ENCODE results near the gene ACKR3.

ACKR3 gene

GRCh38 chr2:236569573-236569973 is at the start of gene ACKR3:
TSS of gene ACKR3 (plus strand) at chr2:236569825. CDS start at chr2:236580466, 10,641 bp downstream.
- DNase-seq: peak in 1 of 2 experiments; percentile 20

GRCh38 chr2:236521556-236521955 is 48.1 kb upstream of the ACKR3 start:
- DNase-seq: no peak

DNA sequence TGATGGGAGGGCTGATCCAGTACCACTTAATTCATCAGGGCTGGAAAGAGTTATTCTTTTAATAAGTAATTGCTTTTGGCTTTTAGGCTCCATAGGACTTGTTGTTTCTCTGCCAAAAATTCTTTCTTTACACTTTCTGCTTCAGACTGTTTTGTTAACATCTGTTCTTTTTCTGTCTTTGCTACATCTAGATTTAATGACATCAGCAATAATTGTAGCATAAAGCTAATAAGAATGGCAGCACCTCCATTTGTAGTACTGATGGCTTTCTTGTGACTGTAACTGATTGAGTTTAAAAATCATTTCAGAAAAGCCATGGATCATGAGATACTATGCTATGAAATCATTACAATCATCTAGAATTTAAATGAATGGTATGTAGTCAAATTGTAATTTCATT is 46.4 kb upstream of the ACKR3 start:
- DNase-seq: no peak

DNA sequence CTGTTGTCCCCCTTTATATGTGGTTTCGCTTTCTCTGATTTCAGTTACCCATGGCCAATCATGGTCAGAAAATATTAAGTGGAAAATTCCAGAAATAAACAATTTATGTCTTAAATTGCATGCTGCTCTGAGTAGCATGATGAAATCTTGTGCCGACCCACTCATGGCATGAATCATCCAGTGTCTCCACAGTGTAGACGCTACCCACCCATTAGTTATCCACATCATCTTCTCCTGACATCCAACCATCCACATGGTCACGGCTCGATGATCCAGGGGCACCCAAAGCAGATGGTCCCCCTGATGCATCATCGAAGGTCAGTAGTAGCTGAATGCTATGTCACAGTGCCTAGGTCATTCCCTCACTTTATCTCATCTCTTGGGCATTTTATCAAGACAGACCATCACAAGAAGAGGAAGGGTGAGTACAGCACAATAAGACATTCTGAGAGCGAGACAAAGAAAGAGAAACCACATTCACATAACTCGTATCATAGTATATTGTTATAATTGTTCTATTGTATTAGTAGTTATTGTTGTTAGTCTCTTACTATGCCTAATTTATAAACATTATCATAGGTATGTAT is 44.1 kb upstream of the ACKR3 start:
- DNase-seq: no peak

GRCh38 chr2:236526455-236527158 is 43.0 kb upstream of the ACKR3 start:
- DNase-seq: no peak

DNA sequence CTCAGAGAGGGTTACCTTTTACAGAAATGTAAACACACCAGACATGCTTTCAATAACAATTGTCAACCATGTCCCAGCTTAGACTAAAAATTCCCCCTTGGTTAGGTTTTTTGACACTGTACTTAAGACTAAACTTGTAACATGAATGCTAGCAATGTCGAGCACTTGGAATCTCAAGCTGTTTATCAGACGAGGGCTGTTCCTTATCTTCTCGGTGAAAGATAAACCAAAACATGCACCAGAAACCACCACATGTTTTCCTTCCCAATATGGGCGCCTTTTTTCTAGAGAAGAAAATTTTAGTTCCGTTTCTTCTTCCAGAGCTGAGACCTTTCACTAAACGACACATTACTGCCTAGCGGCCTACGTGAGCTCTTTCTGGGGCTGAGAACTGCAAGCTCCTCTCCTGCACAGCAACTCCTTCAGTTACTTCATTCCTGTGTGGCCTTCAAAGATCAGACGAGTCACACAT is 42.4 kb upstream of the ACKR3 start:
- DNase-seq: no peak

DNA sequence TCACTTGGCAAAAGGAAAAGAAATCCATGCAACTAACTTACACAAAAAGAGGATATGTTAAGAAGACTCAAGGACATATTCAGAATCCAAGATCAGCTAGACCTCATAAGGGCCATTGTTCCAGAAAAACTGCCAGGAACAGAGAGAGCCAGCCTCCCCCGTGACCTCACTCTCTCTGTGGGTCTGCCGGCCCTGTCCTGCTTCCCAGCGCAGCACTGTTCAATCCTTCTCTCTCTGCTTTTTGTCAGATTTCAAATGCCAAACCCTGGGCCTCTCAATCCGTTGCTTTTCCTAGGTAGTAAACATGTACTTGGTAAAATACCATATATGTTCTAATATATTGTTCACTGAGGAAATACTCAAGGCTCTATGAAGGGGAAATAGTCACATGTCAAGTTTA is 40.0 kb upstream of the ACKR3 start:
- no peak for DNase-seq

DNA sequence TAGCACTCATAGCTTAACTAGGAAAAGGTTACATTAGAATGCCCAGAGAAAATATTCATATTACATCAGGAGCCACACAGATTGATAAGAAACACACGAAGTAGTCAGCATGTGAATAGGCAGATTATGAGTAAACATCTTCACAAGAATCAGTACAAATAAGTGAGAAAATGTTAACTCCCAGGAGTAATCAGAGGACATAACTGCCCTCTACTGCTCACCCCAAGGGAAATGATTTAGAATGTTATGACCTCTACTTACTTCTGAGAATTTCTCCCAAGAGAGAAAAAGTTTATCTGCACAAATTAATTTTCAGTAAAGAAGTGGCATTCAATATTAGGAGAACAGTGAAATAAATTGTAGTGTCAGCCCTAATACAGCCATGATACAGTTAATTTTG is 39.1 kb upstream of the ACKR3 start:
- no peak for DNase-seq

GRCh38 chr2:236531195-236531594 is 38.4 kb upstream of the ACKR3 start:
- DNase-seq: no peak

- DNase-seq: no peak
Observed at GRCh38 chr2:236531996-236532395, 37.6 kb upstream of the ACKR3 start.

GRCh38 chr2:236533343-236533742 is 36.3 kb upstream of the ACKR3 start:
- DNase-seq: no peak

DNA sequence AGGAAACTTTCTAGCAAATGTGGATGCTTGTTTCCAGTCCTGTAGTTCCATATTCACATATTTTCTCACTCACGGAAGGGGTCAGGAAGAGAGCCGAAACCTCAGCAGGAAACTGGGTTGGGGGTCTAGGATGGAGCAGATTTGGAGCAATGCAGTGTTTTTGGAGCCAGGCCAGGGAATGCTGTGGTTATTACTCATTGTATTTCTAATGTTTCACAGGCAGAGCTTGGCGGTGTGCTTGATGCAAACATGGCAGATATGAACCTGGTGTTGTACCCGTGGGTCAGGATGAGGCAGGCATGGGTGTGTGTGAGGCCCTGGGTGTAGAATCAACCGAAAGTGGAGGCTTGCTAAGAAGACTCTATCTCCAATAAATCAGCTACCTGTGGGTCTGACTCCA is 34.6 kb upstream of the ACKR3 start:
- no peak for DNase-seq

DNA sequence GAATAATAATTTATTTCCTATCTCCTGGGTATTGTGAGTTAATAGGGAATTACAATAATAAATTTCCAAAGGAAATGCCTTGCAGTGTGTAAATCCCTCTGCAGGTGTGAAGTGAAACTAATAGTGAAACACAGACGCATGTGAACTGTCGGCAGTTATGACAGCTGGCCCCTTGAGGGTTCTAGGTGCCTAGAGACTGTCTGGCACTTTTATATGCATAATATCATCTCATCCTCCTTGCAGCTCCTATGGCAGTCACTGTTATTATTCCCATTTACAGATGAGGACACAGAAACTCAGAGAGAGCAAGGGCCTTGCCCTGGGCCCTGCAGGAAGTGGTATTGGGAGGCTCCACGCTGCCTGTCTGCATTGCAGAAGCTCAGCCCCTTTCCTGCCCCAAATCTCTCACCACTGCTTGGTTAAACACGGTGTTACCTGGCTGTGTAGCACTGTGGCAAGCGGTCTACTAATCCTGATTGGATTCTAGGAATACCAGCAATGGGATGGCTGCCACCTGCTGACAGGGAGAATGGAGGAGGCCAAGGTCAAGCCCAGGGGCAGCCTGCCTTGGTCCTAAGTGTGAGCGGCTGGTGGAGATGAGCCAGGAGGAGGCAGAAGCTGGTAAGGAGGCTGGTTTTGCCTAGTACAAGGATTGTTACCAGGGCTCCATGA is 32.8 kb upstream of the ACKR3 start:
- no peak for DNase-seq

- no peak for DNase-seq
Observed at GRCh38 chr2:236538242-236538641, 31.4 kb upstream of the ACKR3 start.

GRCh38 chr2:236541008-236541562 is 28.5 kb upstream of the ACKR3 start:
- no peak for DNase-seq

DNA sequence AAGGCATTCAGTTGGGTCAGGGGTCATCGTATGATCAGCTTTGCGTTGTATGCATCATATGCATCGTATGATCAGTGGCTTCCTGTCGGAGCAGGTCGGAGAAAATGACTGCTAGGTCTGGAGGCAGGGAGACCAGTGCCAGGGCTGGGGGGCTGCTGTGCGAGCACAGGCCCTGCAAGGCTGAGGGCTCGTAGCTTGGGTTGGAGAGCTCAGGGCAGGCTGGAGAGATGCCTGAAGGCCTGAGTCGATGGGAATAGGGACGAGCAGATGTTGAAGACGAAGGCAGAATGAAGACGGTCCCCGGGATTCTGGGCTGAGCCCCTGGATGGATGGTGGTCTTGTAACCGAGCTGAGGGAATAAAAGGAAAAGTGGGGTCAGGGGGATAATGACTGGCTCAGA is 25.3 kb upstream of the ACKR3 start:
- no peak for DNase-seq

GRCh38 chr2:236545248-236545658 is 24.4 kb upstream of the ACKR3 start:
- no peak for DNase-seq

DNA sequence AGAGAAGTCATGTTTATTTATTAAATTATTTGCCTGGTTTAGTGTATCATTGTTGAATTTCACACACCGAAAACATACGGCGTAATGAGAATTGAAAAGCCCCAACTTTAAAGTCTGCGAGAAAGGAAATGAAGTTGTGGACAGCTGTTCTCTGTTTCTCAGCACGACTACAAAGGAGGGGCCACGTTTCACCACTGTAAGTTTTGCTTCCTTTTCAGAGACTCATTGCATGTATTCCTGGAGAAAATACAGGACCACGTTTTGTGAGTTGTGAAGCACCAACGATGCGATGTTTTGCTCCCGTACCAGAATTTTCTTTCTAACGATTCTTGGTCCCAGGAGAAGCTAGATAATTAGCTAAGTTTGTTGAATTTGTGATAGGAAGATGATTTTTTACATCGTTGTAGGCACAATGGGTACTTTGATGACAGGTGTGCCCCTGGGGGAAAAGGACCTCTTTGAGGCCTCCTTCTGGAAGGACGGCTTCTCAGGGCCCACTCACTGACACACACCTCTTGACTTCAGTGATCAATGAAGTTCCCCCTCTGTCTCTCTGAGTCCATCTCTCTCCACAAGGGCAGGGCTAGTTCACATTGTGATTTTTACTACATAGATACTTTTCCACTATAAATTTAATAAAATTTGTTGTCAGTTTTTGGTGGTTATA is 23.7 kb upstream of the ACKR3 start:
- no peak for DNase-seq

- no peak for DNase-seq
Observed at GRCh38 chr2:236546561-236547002, 23.0 kb upstream of the ACKR3 start.

DNA sequence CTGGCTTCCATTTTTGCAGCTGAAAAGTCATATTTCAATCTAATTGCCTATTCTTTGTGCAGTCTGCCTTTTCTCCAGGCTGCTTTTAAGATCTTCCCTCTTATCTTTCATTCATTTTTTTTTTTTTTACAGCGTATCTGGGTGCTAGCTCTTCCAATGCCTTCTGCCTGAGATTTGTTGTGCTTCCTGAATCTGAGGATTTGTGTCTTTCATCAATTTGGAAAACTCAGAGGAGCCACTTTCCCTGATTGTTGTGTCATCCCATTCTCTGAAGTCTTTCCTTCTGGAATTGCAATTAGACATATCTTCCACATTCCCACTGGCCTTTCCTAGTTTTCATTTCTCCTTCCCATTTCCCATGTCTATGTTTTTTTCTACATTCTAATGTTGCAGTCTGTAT is 21.9 kb upstream of the ACKR3 start:
- DNase-seq: no peak

DNA sequence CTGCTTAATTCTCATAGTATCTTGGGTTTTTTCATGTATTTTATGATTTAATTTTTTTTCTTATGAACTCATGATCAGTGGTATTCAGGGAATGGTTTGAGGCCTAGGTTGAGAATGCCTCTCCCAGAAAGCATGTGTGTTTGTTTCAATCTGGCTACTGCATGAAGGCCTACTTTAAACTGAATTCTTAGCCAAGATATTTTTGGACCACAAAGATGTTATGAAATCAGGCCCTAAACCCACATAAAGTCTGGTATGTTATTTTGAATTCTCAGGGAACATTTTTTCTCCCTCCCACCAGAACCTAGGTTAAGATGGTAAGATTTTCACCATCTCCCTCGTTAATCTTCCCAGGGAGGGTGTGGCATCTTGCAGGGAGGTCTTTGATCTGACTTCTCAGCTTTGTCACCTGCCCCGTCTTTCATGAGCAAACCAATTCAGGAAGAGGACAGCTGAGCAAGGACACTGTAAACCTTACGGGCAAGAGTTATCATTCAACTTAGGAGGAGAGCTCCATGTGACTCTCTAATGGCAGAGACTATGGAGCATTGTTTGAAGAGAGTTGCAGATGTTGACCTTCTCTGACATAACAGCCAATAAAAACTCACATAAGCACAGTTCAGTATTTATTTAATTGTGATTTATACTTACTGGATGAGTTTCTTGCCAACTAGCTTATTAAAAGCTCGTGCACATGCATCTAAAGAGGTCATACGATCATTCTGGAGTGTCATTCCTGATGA is 21.3 kb upstream of the ACKR3 start:
- DNase-seq: no peak

GRCh38 chr2:236549165-236549564 is 20.5 kb upstream of the ACKR3 start:
- no peak for DNase-seq

DNA sequence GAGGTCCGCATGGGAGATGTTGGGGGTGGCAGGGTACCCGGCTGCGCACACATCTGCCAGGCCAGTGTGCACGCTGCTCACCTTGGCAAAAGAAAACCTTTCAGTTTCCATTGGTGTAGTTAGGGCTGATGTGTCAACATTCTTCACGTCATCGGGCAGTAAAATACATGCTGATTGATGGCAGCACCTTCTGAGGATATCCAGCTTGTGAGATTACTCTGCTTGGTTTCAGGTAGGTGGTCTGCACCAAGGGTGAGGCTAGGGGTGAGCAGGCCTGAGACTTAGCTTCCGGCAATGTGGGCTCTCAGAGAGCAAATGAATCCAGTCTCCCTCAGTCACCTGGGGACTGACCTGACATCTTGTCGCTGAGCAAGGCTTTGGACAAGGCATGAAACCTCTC is 19.3 kb upstream of the ACKR3 start:
- DNase-seq: no peak
